Activated CD8-positive, alpha-beta memory T cell treated with anti-CD3 and anti-CD28 coated beads, Interleukin-2, amount 10 ng/mL, durations not matched to agents 7 days and 5 days (primary cell): ENCODE measurements around the gene CDK11A. TPM values are rescaled to one million over a fixed set of nuclear protein-coding genes. Genes with fewer than 3 reads are reported as not detected.
A peak's percentile ranks its signal among the peaks of the same experiment; 100 is the strongest.
"Not testable (repeated sequence)": the region's sequence is repeated elsewhere in the genome, so short reads cannot be mapped to it uniquely, and the experiment has no call there.

ENCODE experiments used
- ATAC-seq: fragments of 150-1000 bp; cut with Tn5 transposase; one replicate; pipeline ENCODE4 v1.10.0; 2021; ENCODE audit warnings: moderate library complexity
- CTCF ChIA-PET: fragments of 350-600 bp; sonication (Branson Sonifier 250); formaldehyde crosslinking; loops from one replicate; lab custom pipeline; 2021; ENCODE audit warnings: antibody characterized with exemption; lab: Charles Lee
- DNase-seq: peaks from one replicate; pipeline ENCODE4 v3.0.0-alpha.2; 2020
- H3K27ac Mint-ChIP-seq: one replicate; pipeline ENCODE4 v1.8.0; 2021; ENCODE audit warnings: mild to moderate bottlenecking, mixed read lengths
- H3K27me3 Mint-ChIP-seq: one replicate; pipeline ENCODE4 v1.8.0; 2021; ENCODE audit warnings: mixed read lengths
- H3K36me3 Mint-ChIP-seq: one replicate; pipeline ENCODE4 v1.8.0; 2021; ENCODE audit warnings: mild to moderate bottlenecking, mixed read lengths
- H3K4me1 Mint-ChIP-seq: one replicate; pipeline ENCODE4 v1.8.0; 2021; ENCODE audit warnings: mixed read lengths
- H3K4me3 Mint-ChIP-seq: one replicate; pipeline ENCODE4 v1.8.0; 2021; ENCODE audit warnings: mild to moderate bottlenecking, moderate library complexity, mixed read lengths
- H3K9me3 Mint-ChIP-seq: one replicate; pipeline ENCODE4 v1.8.0; 2022; ENCODE audit warnings: low read depth, mixed read lengths
- total RNA-seq, 2 experiments: library from RNA; stranded (reverse); gene quantifications; one replicate each; pipeline ENCODE4 v1.2.3, GENCODE V29; 2021

Gene CDK11A
- 100 to 1,000 TPM in 1 of 2 experiments, 10 to 100 TPM in 1; 80.5 to 100 TPM for total RNA-seq

- Mint-ChIP-seq H3K27ac (peak within 1 kb of the TSS; percentile 96), H3K4me1 (peaks cover 24% of the 10 kb centered on the region), H3K4me3 (peak within 1 kb of the TSS; percentile 89), H3K36me3 (peaks cover 16% of the 10 kb centered on the region)
- DNase-seq (peak; percentile 100), ATAC-seq (peak; percentile 96)
- H3K27me3 Mint-ChIP-seq, H3K9me3 Mint-ChIP-seq: not testable (repeated sequence)
- CTCF ChIA-PET: interaction anchor here (0.9 to 1.3 kb wide), 2 partner anchors 22 to 56 kb away, joined by 3 to 4 read pairs; no protein-coding TSS in a partner anchor
Measured at GRCh38 chr1:1724035-1724864, at the start of gene CDK11A. CDK11A (minus strand) TSS chr1:1724357; CDS start chr1:1722818, 1,539 bp downstream.

- peaks cover 38% of the 10 kb centered on the region for H3K4me1 Mint-ChIP-seq
Measured at GRCh38 chr1:1773874-1774273, 49.7 kb upstream of the CDK11A start.

GRCh38 chr1:1771096-1771495, 46.9 kb upstream of the CDK11A start:
- H3K36me3 Mint-ChIP-seq: peaks cover 50% of the 10 kb centered on the region

More at GRCh38 chr1:1773874-1774273, 49.7 kb upstream of the CDK11A start:
- no peak overlapping the region for H3K27ac Mint-ChIP-seq
- H3K27me3 Mint-ChIP-seq: no peaks in the 10 kb centered on the region
- H3K9me3 Mint-ChIP-seq: peaks cover 10% of the 10 kb centered on the region
- ATAC-seq: no peak
- no peak overlapping the region for H3K4me3 Mint-ChIP-seq
- H3K36me3 Mint-ChIP-seq: peaks cover 32% of the 10 kb centered on the region
- no peak for DNase-seq
- CTCF ChIA-PET: interaction anchor here (1.1 to 1.7 kb wide), 2 partner anchors 132 to 135 kb away, joined by 4 to 6 read pairs; no protein-coding TSS in a partner anchor

GRCh38 chr1:1770102-1770501, 45.9 kb upstream of the CDK11A start:
- ATAC-seq (no peak), DNase-seq (no peak)
- Mint-ChIP-seq H3K27ac (no peak overlapping the region), H3K4me3 (no peak overlapping the region), H3K9me3 (peaks cover 10% of the 10 kb centered on the region), H3K27me3 (no peaks in the 10 kb centered on the region), H3K4me1 (peaks cover 21% of the 10 kb centered on the region), H3K36me3 (peaks cover 49% of the 10 kb centered on the region)
- CTCF ChIA-PET: no interaction called here

More at GRCh38 chr1:1771096-1771495, 46.9 kb upstream of the CDK11A start:
- CTCF ChIA-PET: no interaction called here
- DNase-seq: no peak
- H3K4me1 Mint-ChIP-seq: peaks cover 31% of the 10 kb centered on the region
- H3K4me3 Mint-ChIP-seq: no peak overlapping the region
- peaks cover 10% of the 10 kb centered on the region for H3K9me3 Mint-ChIP-seq
- no peaks in the 10 kb centered on the region for H3K27me3 Mint-ChIP-seq
- ATAC-seq: no peak
- H3K27ac Mint-ChIP-seq: no peak overlapping the region

GRCh38 chr1:1768249-1768992, 44.3 kb upstream of the CDK11A start:
- Mint-ChIP-seq H3K27ac (no peak overlapping the region), H3K27me3 (no peaks in the 10 kb centered on the region), H3K4me1 (peaks cover 14% of the 10 kb centered on the region), H3K9me3 (peaks cover 10% of the 10 kb centered on the region), H3K4me3 (no peak overlapping the region), H3K36me3 (peaks cover 53% of the 10 kb centered on the region)
- CTCF ChIA-PET: interaction anchor here (0.7 to 1.7 kb wide), 2 partner anchors 137 to 140 kb away, joined by 3 to 4 read pairs; no protein-coding TSS in a partner anchor
- DNase-seq: no peak
- no peak for ATAC-seq

GRCh38 chr1:1764876-1765470, 40.8 kb upstream of the CDK11A start:
- no peaks in the 10 kb centered on the region for H3K27me3 Mint-ChIP-seq
- CTCF ChIA-PET: no interaction called here
- peaks cover 7% of the 10 kb centered on the region for H3K4me1 Mint-ChIP-seq
- H3K36me3 Mint-ChIP-seq: peaks cover 39% of the 10 kb centered on the region
- DNase-seq (no peak), ATAC-seq (no peak)
- no peak overlapping the region for H3K4me3 Mint-ChIP-seq
- no peak overlapping the region for H3K27ac Mint-ChIP-seq
- no peaks in the 10 kb centered on the region for H3K9me3 Mint-ChIP-seq

GRCh38 chr1:1763657-1764621, 39.8 kb upstream of the CDK11A start:
- Mint-ChIP-seq H3K4me3 (no peak overlapping the region), H3K27me3 (no peaks in the 10 kb centered on the region), H3K27ac (no peak overlapping the region), H3K9me3 (no peaks in the 10 kb centered on the region), H3K36me3 (peaks cover 35% of the 10 kb centered on the region), H3K4me1 (peaks cover 9% of the 10 kb centered on the region)
- DNase-seq: no peak
- CTCF ChIA-PET: no interaction called here
- peak; percentile 33 for ATAC-seq

- Mint-ChIP-seq H3K27ac (no peak overlapping the region), H3K27me3 (no peaks in the 10 kb centered on the region), H3K4me3 (no peak overlapping the region), H3K9me3 (no peaks in the 10 kb centered on the region), H3K4me1 (peaks cover 2% of the 10 kb centered on the region), H3K36me3 (peaks cover 21% of the 10 kb centered on the region)
- CTCF ChIA-PET: no interaction called here
- ATAC-seq: no peak
- DNase-seq: no peak
Measured at GRCh38 chr1:1761504-1762376, 37.6 kb upstream of the CDK11A start.

- H3K4me1 Mint-ChIP-seq: peaks cover 2% of the 10 kb centered on the region
- no peaks in the 10 kb centered on the region for H3K9me3 Mint-ChIP-seq
- H3K36me3 Mint-ChIP-seq: peaks cover 20% of the 10 kb centered on the region
- H3K27me3 Mint-ChIP-seq: no peaks in the 10 kb centered on the region
- DNase-seq: no peak
- CTCF ChIA-PET: interaction anchor here (0.6 kb wide), 2 partner anchors 14 to 27 kb away, joined by 3 read pairs; no protein-coding TSS in a partner anchor
- H3K27ac Mint-ChIP-seq: no peak overlapping the region
- H3K4me3 Mint-ChIP-seq: no peak overlapping the region
- ATAC-seq: no peak
Measured at GRCh38 chr1:1760715-1761114, 36.6 kb upstream of the CDK11A start.

GRCh38 chr1:1760345-1760650, 36.1 kb upstream of the CDK11A start:
- H3K9me3 Mint-ChIP-seq: no peaks in the 10 kb centered on the region
- H3K36me3 Mint-ChIP-seq: peaks cover 20% of the 10 kb centered on the region
- H3K4me3 Mint-ChIP-seq: no peak overlapping the region
- H3K27me3 Mint-ChIP-seq: no peaks in the 10 kb centered on the region
- CTCF ChIA-PET: interaction anchor here (0.6 kb wide), 2 partner anchors 14 to 27 kb away, joined by 3 read pairs; no protein-coding TSS in a partner anchor
- peaks cover 2% of the 10 kb centered on the region for H3K4me1 Mint-ChIP-seq
- no peak overlapping the region for H3K27ac Mint-ChIP-seq
- ATAC-seq (no peak), DNase-seq (no peak)

GRCh38 chr1:1759456-1760344, 35.5 kb upstream of the CDK11A start:
- CTCF ChIA-PET: interaction anchor here (0.6 kb wide), 1 partner anchor 28 kb away, joined by 3 read pairs; no protein-coding TSS in a partner anchor
- DNase-seq: no peak
- H3K27ac Mint-ChIP-seq: peak overlapping the region; percentile 28
- H3K27me3 Mint-ChIP-seq: no peaks in the 10 kb centered on the region
- peaks cover 2% of the 10 kb centered on the region for H3K4me1 Mint-ChIP-seq
- peaks cover 18% of the 10 kb centered on the region for H3K36me3 Mint-ChIP-seq
- no peak overlapping the region for H3K4me3 Mint-ChIP-seq
- peak; percentile 18 for ATAC-seq
- no peaks in the 10 kb centered on the region for H3K9me3 Mint-ChIP-seq
